CD4-positive, alpha-beta memory T cell (primary cell): ENCODE results near the gene SYCE1L. TPM values are rescaled to one million over a fixed set of nuclear protein-coding genes. Genes with fewer than 3 reads are reported as not detected.
"Not testable (repeated sequence)": the region's sequence is repeated elsewhere in the genome, so short reads cannot be mapped to it uniquely, and the experiment has no call there.

Source experiments
- CTCF ChIA-PET: fragments of 350-600 bp; sonication (Branson Sonifier 250); formaldehyde crosslinking; loops from one replicate; lab custom pipeline; 2021; ENCODE audit warnings: inconsistent platforms; ENCODE audit not compliant: partially characterized antibody; lab: Charles Lee
- POLR2A ChIA-PET: fragments of 350-600 bp; sonication (Branson Sonifier 250); formaldehyde crosslinking; loops from one replicate; lab custom pipeline; 2021; ENCODE audit not compliant: partially characterized antibody; lab: Charles Lee
- DNase-seq, 5 donors: peaks; one replicate each; pipeline versions ENCODE4 v3.0.0 to v3.0.0-alpha.2; 2020 to 2022; ENCODE audit warnings: mixed read lengths in 1 of 5
- H3K27ac ChIP-seq: one replicate; pipeline ENCODE4 v1.7.0; 2013; ENCODE audit warnings: low read depth, low read length
- H3K27me3 ChIP-seq: 2 replicates; pipeline ENCODE4 v1.7.0; 2013; ENCODE audit warnings: mild to moderate bottlenecking, low read length, moderate library complexity; ENCODE audit not compliant: insufficient read depth
- H3K36me3 ChIP-seq: 2 replicates; pipeline ENCODE4 v1.7.0; 2013; ENCODE audit warnings: mild to moderate bottlenecking, low read length, moderate library complexity; ENCODE audit not compliant: insufficient read depth
- H3K4me1 ChIP-seq: 2 replicates; pipeline ENCODE4 v1.7.0; 2013; ENCODE audit warnings: mild to moderate bottlenecking, low read length, moderate library complexity; ENCODE audit not compliant: insufficient read depth
- H3K4me3 ChIP-seq, 2 donors: one replicate each; pipeline ENCODE4 v1.7.0; 2013; ENCODE audit warnings: low read length in 2 of 2, mild to moderate bottlenecking in 1 of 2
- H3K9me3 ChIP-seq, 2 donors: one replicate each; pipeline ENCODE4 v1.7.0; 2013; ENCODE audit warnings: low read length in 2 of 2, control low read depth in 1 of 2; ENCODE audit not compliant: control insufficient read depth in 1 of 2
- H3K27ac Mint-ChIP-seq, 7 donors: one replicate each; pipeline ENCODE4 v1.8.0; 2020 to 2021; ENCODE audit warnings: mixed read lengths in 7 of 7, mild to moderate bottlenecking in 6 of 7, inconsistent platforms in 3 of 7, moderate library complexity in 3 of 7
- H3K27me3 Mint-ChIP-seq, 2 donors: one replicate each; pipeline ENCODE4 v1.8.0; 2020 to 2021; ENCODE audit warnings: mixed read lengths in 2 of 2
- H3K36me3 Mint-ChIP-seq, 2 donors: one replicate each; pipeline ENCODE4 v1.8.0; 2020 to 2021; ENCODE audit warnings: mixed read lengths in 2 of 2, inconsistent platforms in 1 of 2, mild to moderate bottlenecking in 1 of 2
- H3K4me1 Mint-ChIP-seq, 4 donors: one replicate each; pipeline ENCODE4 v1.8.0; 2020 to 2021; ENCODE audit warnings: mixed read lengths in 4 of 4, mild to moderate bottlenecking in 1 of 4
- H3K4me3 Mint-ChIP-seq, 8 donors: one replicate each; pipeline ENCODE4 v1.8.0; 2020 to 2021; ENCODE audit warnings: mixed read lengths in 8 of 8, mild to moderate bottlenecking in 7 of 8, moderate library complexity in 6 of 8, inconsistent platforms in 3 of 8
- H3K9me3 Mint-ChIP-seq, 8 donors: one replicate each; pipeline ENCODE4 v1.8.0; 2020 to 2021; ENCODE audit warnings: mixed read lengths in 8 of 8, mild to moderate bottlenecking in 5 of 8, inconsistent platforms in 3 of 8, moderate library complexity in 1 of 8
- intact Hi-C: fragments of 100-400 bp; cut with micrococcal nuclease; formaldehyde crosslinking; loops from one replicate; pipeline ENCODE4 v1.15.1; 2023
- polyA plus RNA-seq, 2 donors: library from polyadenylated mRNA; unstranded; fragments of 300-500 nt; fragmentation: Illumina TruSeq; gene quantifications; one replicate each; pipeline ENCODE4 v1.2.3, GENCODE V29; 2021
- total RNA-seq, 2 experiments: library from RNA; stranded (reverse); gene quantifications; one replicate each; pipeline ENCODE4 v1.2.3, GENCODE V29; 2021

The SYCE1L gene, protein sequence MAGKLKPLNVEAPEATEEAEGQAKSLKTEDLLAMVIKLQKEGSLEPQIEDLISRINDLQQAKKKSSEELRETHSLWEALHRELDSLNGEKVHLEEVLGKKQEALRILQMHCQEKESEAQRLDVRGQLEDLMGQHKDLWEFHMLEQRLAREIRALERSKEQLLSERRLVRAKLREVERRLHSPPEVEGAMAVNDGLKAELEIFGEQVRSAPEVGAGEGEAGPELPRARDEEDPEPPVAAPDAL
- total RNA-seq (10 to 100 TPM; 12.5 to 16.0 TPM), polyA plus RNA-seq (1 to 10 TPM; 1.9 to 5.4 TPM)

DNA sequence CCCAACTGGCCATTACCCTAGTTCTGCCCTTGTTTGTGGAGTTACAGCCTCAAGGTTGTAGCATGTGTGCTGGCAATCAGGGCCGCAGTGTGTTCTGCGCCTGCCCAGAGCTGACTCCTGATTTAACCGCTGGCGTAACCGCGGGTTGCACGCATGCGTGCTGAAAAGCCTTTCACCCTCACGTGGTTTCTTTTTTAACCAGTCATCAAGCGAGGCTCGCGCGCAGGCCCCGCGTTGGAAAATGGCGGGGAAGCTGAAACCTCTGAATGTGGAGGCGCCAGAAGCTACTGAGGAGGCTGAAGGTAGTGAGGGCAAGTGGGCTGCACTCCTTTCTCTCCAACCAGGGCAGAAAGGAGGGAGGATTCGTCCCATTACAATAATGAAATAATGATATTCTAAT, at the start of gene SYCE1L:
TSS of gene SYCE1L (plus strand) at position 198 of the 400 bp plus-strand sequence. CDS start at position 242, 44 bp downstream.
- Histone ChIP-seq H3K9me3 (no peaks in the 10 kb centered on the region), H3K36me3 (peaks cover 39% of the 10 kb centered on the region), H3K4me3 (no peak within 1 kb of the TSS), H3K27ac (no peak within 1 kb of the TSS), H3K27me3 (no peaks in the 10 kb centered on the region), H3K4me1 (no peaks in the 10 kb centered on the region)
- Mint-ChIP-seq H3K9me3 (no peaks in the 10 kb centered on the region), H3K36me3 (peaks cover 12 to 52% of the 10 kb centered on the region in 2 donors), H3K4me3 (no peak within 1 kb of the TSS), H3K27ac (peak within 1 kb of the TSS in 3 of 7 donors; percentile 11 to 23 (median 14)), H3K27me3 (no peaks in the 10 kb centered on the region), H3K4me1 (peaks cover 0 to 9% (median 3%) of the 10 kb centered on the region in 4 donors)
- CTCF ChIA-PET = no interaction called here
- intact Hi-C loops = no loop called here
- POLR2A ChIA-PET = interaction anchor here (1.0 kb wide), 1 partner anchor 13 kb away, joined by 3 read pairs; no protein-coding TSS in a partner anchor
- DNase-seq = no peak

DNA sequence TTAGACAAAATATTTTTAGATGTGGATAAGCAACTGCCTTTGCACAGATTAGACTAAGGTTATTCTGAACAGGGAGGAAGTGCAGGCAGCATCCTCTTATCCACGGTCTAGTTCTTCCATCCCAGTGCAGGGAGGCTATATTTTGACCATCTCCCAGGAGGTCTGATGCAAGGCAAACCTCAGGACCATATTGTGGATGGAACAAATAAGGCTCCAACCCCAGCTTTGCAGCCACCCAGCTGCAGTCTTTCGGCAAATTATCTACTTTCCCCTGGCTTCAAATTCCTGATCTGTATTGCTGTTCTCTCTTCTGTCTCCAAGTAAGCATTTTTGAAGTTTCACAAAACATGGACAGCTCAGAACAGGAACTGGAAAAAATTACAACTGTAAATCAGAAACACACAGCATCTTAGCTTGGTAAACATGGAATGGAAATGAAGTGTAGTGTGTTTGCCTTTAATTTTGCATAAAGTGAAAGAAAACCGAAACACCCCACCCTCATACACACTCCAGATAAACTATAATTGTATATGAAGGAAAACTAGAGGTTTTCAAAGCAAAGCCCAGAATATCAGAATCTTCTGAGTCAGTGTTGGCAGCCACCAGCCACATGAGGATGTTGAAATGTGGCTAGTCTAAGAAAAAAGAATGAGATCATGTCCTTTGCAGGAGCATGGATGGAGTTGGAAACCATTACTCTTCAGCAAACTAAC, 41.7 kb upstream of the SYCE1L start:
- ChIA-PET POLR2A (no interaction called here), CTCF (interaction anchor here (4.4 kb wide), 1 partner anchor 14 kb away, joined by 19 read pairs; no protein-coding TSS in a partner anchor)
- no peaks in the 10 kb centered on the region for H3K4me1 ChIP-seq
- no peaks in the 10 kb centered on the region for H3K36me3 ChIP-seq
- intact Hi-C loops = no loop called here
- peaks cover 15 to 32% of the 10 kb centered on the region in 2 donors for H3K27me3 Mint-ChIP-seq
- H3K9me3 ChIP-seq = no peaks in the 10 kb centered on the region
- H3K27ac ChIP-seq = no peak overlapping the region
- no peaks in the 10 kb centered on the region for H3K4me1 Mint-ChIP-seq
- H3K27me3 ChIP-seq = no peaks in the 10 kb centered on the region
- no peak overlapping the region for H3K27ac Mint-ChIP-seq
- H3K4me3 ChIP-seq = no peak overlapping the region
- no peaks in the 10 kb centered on the region for H3K36me3 Mint-ChIP-seq
- H3K9me3 Mint-ChIP-seq = no peaks in the 10 kb centered on the region
- no peak overlapping the region for H3K4me3 Mint-ChIP-seq
- DNase-seq = no peak

DNA sequence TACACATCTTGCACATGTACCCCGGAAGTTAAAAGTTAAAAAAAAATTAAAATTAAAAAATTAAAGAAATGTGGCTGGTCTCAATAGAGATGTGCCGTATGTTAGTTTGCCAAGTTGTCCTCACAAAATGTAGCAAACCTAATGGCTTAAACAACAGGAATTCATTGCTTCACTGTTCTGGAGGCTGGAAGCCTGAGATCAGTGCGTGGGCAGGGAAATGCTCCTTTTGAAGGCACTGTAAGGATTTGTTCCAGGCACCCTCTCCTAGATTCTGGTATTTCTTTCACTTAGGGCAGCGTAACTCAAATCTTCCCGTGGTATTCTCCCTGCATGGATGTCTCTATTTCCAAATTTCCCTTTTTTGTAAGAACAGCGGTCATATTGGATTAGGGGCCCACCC, 40.9 kb upstream of the SYCE1L start:
- ChIA-PET POLR2A (no interaction called here), CTCF (interaction anchor here (4.4 kb wide), 1 partner anchor 13 kb away, joined by 19 read pairs; no protein-coding TSS in a partner anchor)
- no peaks in the 10 kb centered on the region for H3K4me1 Mint-ChIP-seq
- no peak for DNase-seq
- H3K27ac Mint-ChIP-seq = no peak overlapping the region
- Histone ChIP-seq H3K27ac (no peak overlapping the region), H3K4me1 (no peaks in the 10 kb centered on the region), H3K4me3 (no peak overlapping the region), H3K9me3 (no peaks in the 10 kb centered on the region), H3K27me3 (no peaks in the 10 kb centered on the region), H3K36me3 (no peaks in the 10 kb centered on the region)
- H3K4me3 Mint-ChIP-seq = no peak overlapping the region
- intact Hi-C loops = no loop called here
- H3K9me3 Mint-ChIP-seq = no peaks in the 10 kb centered on the region
- H3K27me3 Mint-ChIP-seq = peaks cover 18 to 27% of the 10 kb centered on the region in 2 donors
- H3K36me3 Mint-ChIP-seq = no peaks in the 10 kb centered on the region

DNA sequence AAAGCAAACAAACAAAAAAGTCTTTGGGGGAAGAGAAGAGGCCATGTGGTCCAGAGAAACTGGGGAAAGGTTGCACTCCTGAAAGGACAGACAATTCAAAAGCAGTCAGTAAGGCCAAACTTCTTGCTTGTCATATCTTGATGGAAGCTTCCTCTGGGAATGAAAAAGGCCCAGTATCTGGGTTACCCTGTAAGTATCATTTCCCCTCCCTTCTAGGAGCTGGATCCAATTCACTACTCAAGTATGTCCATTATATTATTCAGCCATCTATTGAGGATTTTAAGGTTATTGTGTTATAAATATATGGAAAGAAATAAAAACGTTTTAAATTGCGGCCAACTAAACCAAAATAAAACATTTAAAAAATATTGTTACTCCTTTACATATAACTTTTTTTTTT, 34.2 kb upstream of the SYCE1L start:
- ChIA-PET POLR2A (no interaction called here), CTCF (interaction anchor here (1.8 kb wide), 1 partner anchor 11 kb away, joined by 3 read pairs; no protein-coding TSS in a partner anchor)
- Histone ChIP-seq H3K27ac (no peak overlapping the region), H3K36me3 (no peaks in the 10 kb centered on the region), H3K9me3 (no peaks in the 10 kb centered on the region), H3K4me1 (no peaks in the 10 kb centered on the region), H3K4me3 (no peak overlapping the region), H3K27me3 (peaks cover 3% of the 10 kb centered on the region)
- intact Hi-C loops = no loop called here
- no peaks in the 10 kb centered on the region for H3K4me1 Mint-ChIP-seq
- H3K27me3 Mint-ChIP-seq = peaks cover 17 to 25% of the 10 kb centered on the region in 2 donors
- H3K36me3 Mint-ChIP-seq = no peaks in the 10 kb centered on the region
- no peak overlapping the region for H3K27ac Mint-ChIP-seq
- DNase-seq = no peak
- H3K4me3 Mint-ChIP-seq = no peak overlapping the region
- H3K9me3 Mint-ChIP-seq = no peaks in the 10 kb centered on the region

DNA sequence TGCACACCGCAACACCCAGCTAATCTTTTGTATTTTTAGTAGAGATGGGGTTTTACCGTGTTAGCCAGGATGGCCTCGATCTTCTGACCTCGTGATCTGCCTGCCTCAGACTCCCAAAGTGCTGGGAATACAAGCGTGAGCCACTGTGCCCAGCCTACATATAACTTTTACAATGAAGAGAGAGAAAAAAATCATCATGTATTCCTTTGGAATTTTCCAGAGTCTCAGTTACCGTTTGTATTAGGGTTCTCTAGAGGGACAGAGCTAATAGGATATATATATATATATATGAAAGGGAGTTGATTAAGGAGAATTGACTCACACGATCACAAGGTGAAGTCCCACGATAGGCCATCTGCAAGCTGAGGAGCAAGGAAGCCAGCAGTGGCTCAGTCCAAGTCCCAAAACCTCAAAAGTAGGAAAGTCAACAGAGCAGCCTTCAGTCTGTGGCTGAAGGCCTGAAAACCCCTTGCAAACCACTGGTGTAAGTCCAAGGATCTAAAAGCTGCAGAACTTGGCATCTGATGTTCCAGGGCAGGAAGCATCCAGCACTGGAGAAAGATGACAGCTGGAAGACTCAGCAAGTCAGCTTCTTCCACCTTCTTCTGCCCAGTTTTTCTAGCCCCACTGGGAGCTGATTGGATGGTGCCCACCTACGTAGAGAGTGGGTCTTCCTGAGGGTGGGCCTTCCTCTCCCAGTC, 33.5 kb upstream of the SYCE1L start:
- POLR2A ChIA-PET, H3K9me3 Mint-ChIP-seq, H3K27ac ChIP-seq, H3K4me3 ChIP-seq, H3K4me3 Mint-ChIP-seq, H3K27ac Mint-ChIP-seq, H3K36me3 Mint-ChIP-seq, intact Hi-C loops, H3K4me1 ChIP-seq, H3K27me3 ChIP-seq, H3K36me3 ChIP-seq, H3K4me1 Mint-ChIP-seq, H3K9me3 ChIP-seq, DNase-seq: not testable (repeated sequence)
- H3K27me3 Mint-ChIP-seq = peaks cover 15 to 23% of the 10 kb centered on the region in 2 donors
- CTCF ChIA-PET = interaction anchor here (1.8 kb wide), 1 partner anchor 10 kb away, joined by 3 read pairs; no protein-coding TSS in a partner anchor

DNA sequence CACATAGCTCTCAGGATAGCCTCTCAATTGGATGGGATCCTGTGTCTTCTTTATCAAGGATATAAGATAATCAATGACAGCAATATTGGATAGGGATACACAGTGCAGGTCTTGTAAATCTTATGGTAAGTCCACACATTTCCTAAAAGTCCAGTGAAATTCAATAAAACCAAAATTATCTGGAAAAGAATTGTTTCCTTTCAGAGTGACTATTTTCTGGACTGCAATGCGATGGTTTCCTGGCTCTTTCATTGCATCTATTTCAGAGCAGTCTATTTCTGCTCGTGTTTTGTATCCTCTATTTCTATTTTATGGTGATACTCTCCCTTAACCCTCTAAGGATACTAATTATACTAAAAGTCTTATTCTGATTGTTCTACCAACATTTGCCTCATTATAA, 32.5 kb upstream of the SYCE1L start:
- no peak overlapping the region for H3K4me3 ChIP-seq
- peaks cover 8% of the 10 kb centered on the region for H3K27me3 ChIP-seq
- no peaks in the 10 kb centered on the region for H3K9me3 ChIP-seq
- intact Hi-C loops = no loop called here
- no peaks in the 10 kb centered on the region for H3K4me1 ChIP-seq
- Mint-ChIP-seq H3K9me3 (no peaks in the 10 kb centered on the region), H3K36me3 (no peaks in the 10 kb centered on the region), H3K4me3 (no peak overlapping the region), H3K27me3 (peaks cover 17 to 24% of the 10 kb centered on the region in 2 donors), H3K27ac (no peak overlapping the region), H3K4me1 (no peaks in the 10 kb centered on the region)
- no peak overlapping the region for H3K27ac ChIP-seq
- ChIA-PET POLR2A (no interaction called here), CTCF (no interaction called here)
- no peak for DNase-seq
- no peaks in the 10 kb centered on the region for H3K36me3 ChIP-seq

DNA sequence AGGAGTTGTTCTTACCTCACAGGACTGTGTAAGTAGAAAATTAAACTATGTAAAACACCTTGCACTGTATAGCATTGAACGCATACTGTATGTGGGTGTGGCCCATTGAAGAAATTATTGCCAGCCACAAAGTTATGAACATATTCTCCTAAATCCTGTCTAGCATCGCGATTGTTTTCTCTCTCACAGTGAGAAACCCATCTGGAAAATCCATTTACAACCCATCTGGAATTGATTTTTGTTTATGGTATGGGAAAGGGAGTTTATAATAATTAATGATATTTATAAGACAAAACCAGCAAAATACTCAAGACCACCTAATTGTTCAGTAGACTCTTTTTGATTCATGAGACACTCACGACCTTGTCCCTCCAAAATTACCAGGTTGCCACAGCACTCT, 30.3 kb upstream of the SYCE1L start:
- Histone ChIP-seq H3K4me1 (no peaks in the 10 kb centered on the region), H3K27me3 (peaks cover 8% of the 10 kb centered on the region), H3K9me3 (no peaks in the 10 kb centered on the region), H3K36me3 (no peaks in the 10 kb centered on the region), H3K27ac (no peak overlapping the region), H3K4me3 (no peak overlapping the region)
- Mint-ChIP-seq H3K36me3 (no peaks in the 10 kb centered on the region), H3K9me3 (no peaks in the 10 kb centered on the region), H3K4me1 (no peaks in the 10 kb centered on the region), H3K27me3 (peaks cover 18 to 26% of the 10 kb centered on the region in 2 donors), H3K27ac (no peak overlapping the region), H3K4me3 (no peak overlapping the region)
- ChIA-PET CTCF (interaction anchor here (2.1 to 4.0 kb wide), 4 partner anchors 9 to 1387 kb away, joined by 4 to 26 read pairs (median 15); no protein-coding TSS in a partner anchor), POLR2A (no interaction called here)
- DNase-seq = no peak
- intact Hi-C loops = no loop called here
